Stimulated activated naive CD8-positive, alpha-beta T cell treated with anti-CD3 and anti-CD28 coated beads, Interleukin-15, amount 100 ng/mL, for 72 hours (primary cell): ENCODE results near the gene GALNT8.
A peak's percentile ranks its signal among the peaks of the same experiment; 100 is the strongest.
"Not testable (repeated sequence)": the region's sequence is repeated elsewhere in the genome, so short reads cannot be mapped to it uniquely, and the experiment has no call there.

Experiments used
- ATAC-seq: fragments of 150-1000 bp; cut with Tn5 transposase; 2 replicates; pipeline ENCODE4 v1.10.0; 2021; ENCODE audit warnings: mild to moderate bottlenecking, moderate library complexity
- DNase-seq, 2 donors: peaks; one replicate each; pipeline ENCODE4 v3.0.0; 2021 to 2022
- H3K27ac Mint-ChIP-seq, 2 donors: one replicate each; pipeline ENCODE4 v1.8.0; 2022; ENCODE audit warnings: mild to moderate bottlenecking in 2 of 2, mixed read lengths in 2 of 2, moderate library complexity in 2 of 2
- H3K27me3 Mint-ChIP-seq: one replicate; pipeline ENCODE4 v1.8.0; 2022; ENCODE audit warnings: mixed read lengths
- H3K4me1 Mint-ChIP-seq: one replicate; pipeline ENCODE4 v1.8.0; 2022; ENCODE audit warnings: mild to moderate bottlenecking, mixed read lengths
- H3K4me3 Mint-ChIP-seq, 2 donors: one replicate each; pipeline ENCODE4 v1.8.0; 2022; ENCODE audit warnings: mild to moderate bottlenecking in 2 of 2, mixed read lengths in 2 of 2, moderate library complexity in 1 of 2
- H3K9me3 Mint-ChIP-seq, 2 donors: one replicate each; pipeline ENCODE4 v1.8.0; 2022; ENCODE audit warnings: mixed read lengths in 2 of 2

GALNT8 gene, protein sequence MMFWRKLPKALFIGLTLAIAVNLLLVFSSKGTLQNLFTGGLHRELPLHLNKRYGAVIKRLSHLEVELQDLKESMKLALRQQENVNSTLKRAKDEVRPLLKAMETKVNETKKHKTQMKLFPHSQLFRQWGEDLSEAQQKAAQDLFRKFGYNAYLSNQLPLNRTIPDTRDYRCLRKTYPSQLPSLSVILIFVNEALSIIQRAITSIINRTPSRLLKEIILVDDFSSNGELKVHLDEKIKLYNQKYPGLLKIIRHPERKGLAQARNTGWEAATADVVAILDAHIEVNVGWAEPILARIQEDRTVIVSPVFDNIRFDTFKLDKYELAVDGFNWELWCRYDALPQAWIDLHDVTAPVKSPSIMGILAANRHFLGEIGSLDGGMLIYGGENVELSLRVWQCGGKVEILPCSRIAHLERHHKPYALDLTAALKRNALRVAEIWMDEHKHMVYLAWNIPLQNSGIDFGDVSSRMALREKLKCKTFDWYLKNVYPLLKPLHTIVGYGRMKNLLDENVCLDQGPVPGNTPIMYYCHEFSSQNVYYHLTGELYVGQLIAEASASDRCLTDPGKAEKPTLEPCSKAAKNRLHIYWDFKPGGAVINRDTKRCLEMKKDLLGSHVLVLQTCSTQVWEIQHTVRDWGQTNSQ

DNA sequence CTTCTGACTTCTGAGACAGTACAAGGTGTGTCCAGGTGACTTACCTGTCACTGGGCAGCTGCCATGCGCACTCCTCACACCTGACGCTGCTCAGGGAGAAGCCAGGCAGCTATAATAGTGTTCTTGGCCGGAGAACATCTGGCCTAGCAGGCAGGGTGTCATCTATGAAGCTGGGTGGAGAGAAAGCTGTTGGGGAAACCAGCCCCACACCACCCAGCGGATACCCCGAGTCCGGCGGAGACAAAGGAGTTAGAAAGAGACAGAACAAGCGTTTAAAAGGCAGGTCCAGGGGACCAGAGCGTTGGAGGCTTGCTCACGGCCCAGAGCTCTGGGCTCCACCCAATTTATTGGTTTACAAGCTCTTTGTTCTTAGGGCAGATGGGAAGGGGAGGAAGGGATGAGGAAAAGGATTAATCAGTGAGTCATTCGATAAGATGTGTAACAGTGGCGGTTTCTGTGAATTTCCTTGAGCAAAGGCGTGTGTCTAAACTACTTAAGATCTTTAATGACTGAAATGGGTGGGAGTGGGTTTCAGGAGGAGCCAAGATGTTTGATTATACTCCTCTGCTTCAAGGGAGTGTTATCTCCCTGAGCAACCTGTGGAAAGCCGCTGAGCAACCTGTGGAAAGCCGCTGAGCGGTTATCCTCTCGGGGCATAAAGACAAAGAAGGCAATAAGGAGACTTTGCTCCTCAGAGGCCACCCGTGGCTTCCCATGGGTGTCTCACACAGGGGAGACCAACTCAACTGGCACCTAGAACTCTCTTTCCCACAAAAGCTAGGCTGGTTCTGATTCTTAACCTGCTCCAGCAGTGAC, at the start of gene GALNT8:
GALNT8 (plus strand) TSS at position 580 of the 816 bp plus-strand sequence. CDS start 278 bp downstream, outside the sequence.
- no peak for DNase-seq
- Mint-ChIP-seq H3K27ac (peak within 1 kb of the TSS in 1 of 2 donors; percentile 88), H3K4me1 (no peaks in the 10 kb centered on the region), H3K4me3 (no peak within 1 kb of the TSS), H3K27me3 (peaks cover 43% of the 10 kb centered on the region), H3K9me3 (no peaks in the 10 kb centered on the region)
- no peak for ATAC-seq

DNA sequence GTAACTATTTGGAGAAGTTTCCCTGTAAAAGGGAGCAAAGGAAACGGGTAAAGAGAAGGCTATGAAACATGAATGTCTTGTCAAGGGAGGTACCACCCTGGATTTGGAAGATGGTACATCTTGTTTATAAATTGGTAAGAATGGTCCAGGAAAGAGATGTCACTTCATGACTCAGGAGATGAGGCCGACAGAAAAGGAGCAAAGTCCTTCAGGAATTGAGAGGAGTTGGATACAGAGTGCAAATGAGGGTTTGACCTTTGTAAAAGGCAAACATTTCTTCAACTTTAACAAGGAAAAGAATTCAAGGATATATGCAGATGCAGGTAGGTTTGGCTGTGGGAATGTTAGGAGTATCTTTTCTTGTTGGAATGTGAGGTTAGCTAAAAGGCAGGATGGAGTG, 40.5 kb upstream of the GALNT8 start:
- DNase-seq (no peak), ATAC-seq (no peak)
- no peaks in the 10 kb centered on the region for H3K27me3 Mint-ChIP-seq
- no peaks in the 10 kb centered on the region for H3K4me1 Mint-ChIP-seq
- no peaks in the 10 kb centered on the region for H3K9me3 Mint-ChIP-seq
- H3K27ac Mint-ChIP-seq: no peak overlapping the region
- no peak overlapping the region for H3K4me3 Mint-ChIP-seq

DNA sequence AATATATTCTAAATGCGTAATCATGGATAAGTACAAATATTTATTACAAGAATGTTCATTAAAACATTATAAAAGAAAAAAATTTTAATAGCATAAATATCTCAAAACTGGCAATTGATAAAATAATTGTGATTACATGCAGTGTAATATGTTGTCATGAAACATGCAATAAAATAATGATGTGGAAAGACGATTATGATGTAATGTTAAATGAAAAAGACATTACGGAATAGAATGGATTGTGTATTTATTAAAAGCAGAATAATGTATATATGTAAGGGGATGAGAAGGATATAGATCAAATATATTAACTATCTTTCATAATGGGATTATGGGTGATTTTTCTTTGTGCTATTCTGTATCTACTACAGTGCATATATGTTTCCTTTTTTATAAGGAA, 38.5 kb upstream of the GALNT8 start:
- Mint-ChIP-seq H3K9me3 (no peaks in the 10 kb centered on the region), H3K4me1 (no peaks in the 10 kb centered on the region), H3K27ac (no peak overlapping the region), H3K27me3 (no peaks in the 10 kb centered on the region), H3K4me3 (no peak overlapping the region)
- ATAC-seq (no peak), DNase-seq (no peak)

DNA sequence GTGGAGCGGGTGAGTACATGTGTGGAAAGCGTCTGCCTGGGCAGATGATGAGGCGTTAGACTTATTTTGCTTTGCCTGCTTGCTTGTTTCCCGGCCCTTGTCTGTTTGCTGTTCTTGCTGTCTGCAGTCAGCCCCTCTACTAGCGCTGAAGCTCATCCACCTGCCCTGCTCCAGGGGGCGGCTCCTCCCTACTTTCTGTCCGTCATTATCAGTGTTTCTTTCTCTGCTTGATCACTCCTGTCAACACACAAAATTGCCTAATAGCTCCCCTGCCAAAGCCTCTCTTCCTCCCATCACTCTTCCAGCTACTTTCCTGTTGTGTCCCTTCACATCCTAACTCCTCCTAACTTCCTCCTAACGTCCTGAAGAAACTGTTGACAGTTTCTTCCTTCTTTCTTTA, 34.9 kb upstream of the GALNT8 start:
- H3K9me3 Mint-ChIP-seq: no peaks in the 10 kb centered on the region
- no peaks in the 10 kb centered on the region for H3K27me3 Mint-ChIP-seq
- H3K27ac Mint-ChIP-seq: peak overlapping the region in 1 of 2 donors; percentile 13
- H3K4me3 Mint-ChIP-seq: no peak overlapping the region
- H3K4me1 Mint-ChIP-seq: no peaks in the 10 kb centered on the region
- ATAC-seq (no peak), DNase-seq (no peak)

DNA sequence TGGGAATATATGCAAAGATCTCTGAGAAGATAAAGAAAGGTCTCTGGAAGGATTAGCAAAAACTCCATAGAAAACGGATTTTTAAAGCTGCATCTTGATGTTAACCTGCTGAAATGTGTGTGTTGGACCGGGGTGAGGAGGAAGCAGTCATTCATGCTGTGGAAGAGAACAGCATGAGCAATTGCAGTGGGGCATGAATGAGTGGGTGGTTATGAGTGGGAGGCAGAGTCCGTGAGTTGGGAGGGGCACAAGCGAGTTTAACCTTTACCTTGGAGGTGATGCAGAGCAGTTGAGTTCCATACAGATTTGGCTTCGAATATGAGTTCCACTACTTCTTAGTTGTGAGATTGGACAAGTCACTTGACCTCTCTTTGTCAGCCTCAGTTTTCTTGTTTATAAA, 29.4 kb upstream of the GALNT8 start:
- Mint-ChIP-seq H3K9me3 (no peaks in the 10 kb centered on the region), H3K27me3 (no peaks in the 10 kb centered on the region), H3K4me1 (no peaks in the 10 kb centered on the region), H3K4me3 (no peak overlapping the region), H3K27ac (no peak overlapping the region)
- ATAC-seq (no peak), DNase-seq (no peak)

DNA sequence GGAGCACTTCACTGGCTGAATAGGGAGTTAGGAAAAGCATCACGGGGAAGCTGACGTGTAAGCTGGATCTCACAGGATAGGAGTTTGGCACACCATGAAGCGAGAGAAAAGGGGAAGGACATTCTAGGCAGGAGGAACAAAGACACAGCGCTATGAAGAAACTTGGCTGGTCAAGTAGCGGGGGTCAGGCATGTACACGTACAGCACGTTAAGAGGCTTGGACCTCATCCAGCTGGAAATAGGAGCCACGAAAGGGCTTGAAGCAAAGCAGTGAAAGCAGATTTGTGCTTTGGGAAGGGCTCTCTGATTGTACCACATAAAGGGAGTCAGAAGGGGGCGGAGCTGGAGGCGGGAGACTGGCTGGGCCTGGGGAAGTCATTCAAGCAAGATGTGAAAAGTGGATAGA, 19.6 kb upstream of the GALNT8 start:
- DNase-seq: no peak
- ATAC-seq: no peak
- peaks cover under 1% of the 10 kb centered on the region for H3K27me3 Mint-ChIP-seq
- no peaks in the 10 kb centered on the region for H3K4me1 Mint-ChIP-seq
- no peak overlapping the region for H3K4me3 Mint-ChIP-seq
- no peak overlapping the region for H3K27ac Mint-ChIP-seq
- no peaks in the 10 kb centered on the region for H3K9me3 Mint-ChIP-seq

DNA sequence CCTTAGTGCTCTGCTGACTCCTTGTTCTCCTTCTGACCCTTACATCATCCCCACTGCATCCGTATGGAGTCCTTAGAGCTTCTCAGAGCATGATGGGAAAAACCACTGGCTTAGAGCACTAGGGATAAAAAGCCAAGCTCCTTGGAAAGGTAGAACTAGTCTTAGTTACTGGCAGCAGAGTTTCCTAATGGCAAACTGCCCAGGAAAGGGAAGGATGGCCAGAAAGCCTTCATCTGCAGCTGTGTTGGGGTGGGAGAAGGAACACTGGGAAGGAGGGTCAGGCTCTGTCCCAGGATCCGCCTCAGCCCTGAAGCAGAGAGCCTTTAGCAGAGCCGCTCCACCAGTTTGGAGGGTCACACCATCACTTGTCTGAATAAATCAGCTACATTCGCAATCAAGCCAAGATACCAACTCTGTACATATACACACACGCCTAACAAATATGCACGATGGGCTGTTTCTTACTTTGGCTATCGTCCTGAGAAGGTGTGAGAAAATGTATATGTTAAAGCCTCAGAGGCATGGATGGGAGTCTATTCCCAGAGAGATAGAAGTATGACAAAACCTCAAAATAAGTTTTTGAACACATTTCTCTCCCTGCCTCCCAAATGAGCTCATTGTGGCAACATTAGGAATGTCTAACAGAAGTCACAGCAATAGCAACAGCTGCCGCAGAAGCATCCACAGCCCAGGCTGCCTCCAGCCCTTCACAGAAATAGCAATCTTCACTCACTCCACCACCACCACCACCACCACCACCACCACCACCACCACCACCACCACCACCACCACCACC, 18.6 kb upstream of the GALNT8 start:
- no peak overlapping the region for H3K4me3 Mint-ChIP-seq
- H3K9me3 Mint-ChIP-seq: no peaks in the 10 kb centered on the region
- H3K27me3 Mint-ChIP-seq: peaks cover 11% of the 10 kb centered on the region
- ATAC-seq: no peak
- no peaks in the 10 kb centered on the region for H3K4me1 Mint-ChIP-seq
- no peak for DNase-seq
- H3K27ac Mint-ChIP-seq: no peak overlapping the region

DNA sequence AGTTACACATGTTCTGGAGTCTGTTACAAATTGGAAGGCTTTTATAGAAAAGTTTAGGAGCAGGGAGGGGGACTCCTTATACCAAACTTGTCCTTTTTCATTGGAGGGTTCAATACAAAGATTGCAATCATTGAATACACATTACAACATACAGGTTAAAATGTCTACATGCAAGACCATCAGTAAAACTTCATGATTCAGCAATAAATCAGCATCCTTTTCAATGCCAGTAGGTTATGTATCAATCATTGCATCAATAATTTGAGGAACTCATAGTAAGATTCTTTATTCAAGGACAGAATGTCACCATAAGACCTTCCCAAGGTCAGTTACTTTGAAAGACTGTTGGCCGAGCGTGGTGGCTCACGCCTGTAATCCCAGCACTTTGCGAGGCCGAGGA, 16.5 kb upstream of the GALNT8 start:
- H3K27ac Mint-ChIP-seq: no peak overlapping the region
- DNase-seq (no peak), ATAC-seq (no peak)
- H3K4me3 Mint-ChIP-seq: no peak overlapping the region
- H3K9me3 Mint-ChIP-seq: no peaks in the 10 kb centered on the region
- H3K4me1 Mint-ChIP-seq: no peaks in the 10 kb centered on the region
- peaks cover 28% of the 10 kb centered on the region for H3K27me3 Mint-ChIP-seq

DNA sequence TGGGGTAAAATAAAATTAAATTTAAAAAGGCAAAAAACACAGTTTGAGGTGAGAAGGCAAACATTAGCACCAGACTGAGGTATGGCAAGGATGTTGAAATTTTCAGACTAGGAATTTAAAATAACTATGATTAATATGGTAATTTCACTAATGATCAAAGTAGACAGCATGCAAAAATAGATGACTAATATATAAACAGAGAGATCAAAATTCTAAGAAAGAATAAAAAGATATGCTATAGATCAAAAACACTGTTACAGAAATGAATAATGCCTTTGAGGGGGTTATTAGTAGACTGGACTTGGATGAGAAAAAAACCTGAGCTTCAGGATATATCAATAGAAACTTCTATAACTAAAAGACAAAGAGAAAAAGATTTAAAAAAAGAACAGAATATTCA, 14.4 kb upstream of the GALNT8 start:
- DNase-seq: no peak
- Mint-ChIP-seq H3K4me3 (no peak overlapping the region), H3K27me3 (peaks cover 28% of the 10 kb centered on the region), H3K9me3 (no peaks in the 10 kb centered on the region), H3K27ac (no peak overlapping the region), H3K4me1 (no peaks in the 10 kb centered on the region)
- ATAC-seq: no peak

DNA sequence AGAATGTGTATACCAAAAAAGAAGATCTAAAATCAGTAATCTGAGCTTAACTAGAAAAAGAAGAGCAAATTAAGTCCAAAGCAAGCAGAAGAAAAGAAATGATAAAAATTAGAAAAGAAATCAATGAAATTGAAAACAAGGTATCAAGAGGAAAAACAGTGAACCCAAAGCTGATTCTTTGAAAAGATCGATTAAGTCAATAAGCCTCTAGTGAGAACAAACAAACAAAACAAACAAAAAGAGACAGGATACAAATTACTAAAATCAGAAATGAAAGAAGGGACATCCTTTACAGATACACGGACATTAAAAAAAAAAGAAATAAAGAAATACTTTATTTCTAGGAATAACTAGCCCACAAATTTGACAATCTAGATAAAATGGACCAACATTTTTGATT, 12.9 kb upstream of the GALNT8 start:
- Mint-ChIP-seq H3K9me3 (no peaks in the 10 kb centered on the region), H3K4me1 (no peaks in the 10 kb centered on the region), H3K27ac (no peak overlapping the region), H3K27me3 (peaks cover 28% of the 10 kb centered on the region), H3K4me3 (no peak overlapping the region)
- no peak for DNase-seq
- no peak for ATAC-seq

DNA sequence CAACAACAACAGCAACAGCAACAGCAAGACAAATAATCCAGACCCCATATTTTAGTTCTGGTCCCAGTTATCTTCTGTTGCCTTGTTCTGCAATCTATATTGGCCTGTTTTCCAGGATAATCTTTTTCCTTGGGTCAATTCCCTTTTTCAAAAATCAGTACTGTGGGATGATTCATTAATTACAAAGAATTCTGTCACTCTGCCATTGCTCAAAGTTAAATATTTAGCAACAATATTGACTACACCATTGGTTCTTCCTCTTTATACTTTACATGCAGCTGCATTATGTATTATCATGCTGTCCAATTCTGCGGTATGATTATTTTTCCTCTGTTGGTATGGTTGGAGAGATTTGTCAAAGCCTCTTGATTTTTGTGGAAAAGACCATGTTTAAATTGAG, 10.1 kb upstream of the GALNT8 start:
- H3K27me3 Mint-ChIP-seq: peaks cover 28% of the 10 kb centered on the region
- H3K4me3 Mint-ChIP-seq: no peak overlapping the region
- no peak for DNase-seq
- ATAC-seq: no peak
- H3K27ac Mint-ChIP-seq: no peak overlapping the region
- no peaks in the 10 kb centered on the region for H3K9me3 Mint-ChIP-seq
- H3K4me1 Mint-ChIP-seq: no peaks in the 10 kb centered on the region

DNA sequence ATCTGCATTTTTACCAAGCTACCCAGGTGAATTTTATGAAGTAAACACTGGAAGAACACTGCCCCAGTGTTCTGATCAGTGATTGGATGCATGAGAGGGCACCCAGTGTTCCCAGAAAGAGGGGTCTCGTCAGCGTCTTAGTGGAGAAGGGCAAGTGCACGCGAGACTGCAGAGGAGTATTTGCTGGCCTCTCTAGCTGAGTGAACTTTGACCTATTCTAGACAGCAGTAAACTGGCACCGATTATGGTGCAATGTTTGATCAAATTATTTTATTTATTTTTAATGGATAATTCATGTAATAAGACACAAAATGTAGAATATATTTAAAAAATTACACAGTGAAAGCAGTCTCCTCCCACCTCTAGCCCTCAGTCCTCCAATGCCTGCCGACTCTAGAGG, 5.3 kb upstream of the GALNT8 start:
- Mint-ChIP-seq H3K27ac (no peak overlapping the region), H3K27me3 (peaks cover 13% of the 10 kb centered on the region), H3K4me3 (no peak overlapping the region), H3K9me3 (no peaks in the 10 kb centered on the region), H3K4me1 (no peaks in the 10 kb centered on the region)
- no peak for DNase-seq
- ATAC-seq: no peak

DNA sequence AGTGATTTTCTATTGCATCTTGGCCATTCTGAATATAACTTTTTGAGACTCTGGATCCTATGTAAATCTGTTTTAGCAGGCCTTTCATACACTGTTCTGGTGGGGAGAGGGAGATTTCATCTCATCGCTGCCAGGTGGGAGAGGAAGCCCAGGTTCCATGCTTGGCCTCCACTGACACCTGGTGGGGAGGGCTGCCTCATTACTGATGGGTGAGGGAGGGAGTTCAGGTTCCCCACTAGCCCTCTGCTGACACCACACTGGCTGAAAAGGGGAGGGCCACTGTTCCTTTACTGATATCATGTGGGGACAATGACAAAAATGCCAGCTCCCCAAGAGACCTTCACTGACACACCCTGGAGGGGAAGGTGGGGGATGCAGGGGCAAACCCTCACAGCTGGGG, 2.4 kb upstream of the GALNT8 start:
- no peaks in the 10 kb centered on the region for H3K9me3 Mint-ChIP-seq
- ATAC-seq (no peak), DNase-seq (no peak)
- no peak overlapping the region for H3K27ac Mint-ChIP-seq
- H3K27me3 Mint-ChIP-seq: peaks cover 40% of the 10 kb centered on the region
- no peaks in the 10 kb centered on the region for H3K4me1 Mint-ChIP-seq
- no peak overlapping the region for H3K4me3 Mint-ChIP-seq

DNA sequence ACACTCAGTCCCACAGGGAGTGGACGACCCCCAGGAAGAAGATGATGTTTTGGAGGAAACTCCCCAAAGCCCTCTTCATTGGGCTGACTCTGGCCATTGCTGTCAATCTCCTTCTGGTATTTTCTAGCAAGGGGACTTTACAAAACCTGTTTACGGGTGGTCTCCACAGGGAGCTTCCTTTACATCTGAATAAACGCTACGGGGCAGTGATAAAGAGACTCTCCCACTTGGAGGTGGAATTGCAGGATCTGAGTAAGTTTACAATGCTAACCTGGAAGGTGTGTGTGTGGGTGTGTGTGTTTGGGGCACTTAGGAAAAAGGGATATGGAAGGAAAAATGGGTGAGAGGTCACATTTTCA, 416 bp downstream of the GALNT8 start:
- no peak overlapping the region for H3K27ac Mint-ChIP-seq
- peaks cover 43% of the 10 kb centered on the region for H3K27me3 Mint-ChIP-seq
- no peak overlapping the region for H3K4me3 Mint-ChIP-seq
- no peaks in the 10 kb centered on the region for H3K4me1 Mint-ChIP-seq
- DNase-seq (no peak), ATAC-seq (no peak)
- H3K9me3 Mint-ChIP-seq: no peaks in the 10 kb centered on the region

DNA sequence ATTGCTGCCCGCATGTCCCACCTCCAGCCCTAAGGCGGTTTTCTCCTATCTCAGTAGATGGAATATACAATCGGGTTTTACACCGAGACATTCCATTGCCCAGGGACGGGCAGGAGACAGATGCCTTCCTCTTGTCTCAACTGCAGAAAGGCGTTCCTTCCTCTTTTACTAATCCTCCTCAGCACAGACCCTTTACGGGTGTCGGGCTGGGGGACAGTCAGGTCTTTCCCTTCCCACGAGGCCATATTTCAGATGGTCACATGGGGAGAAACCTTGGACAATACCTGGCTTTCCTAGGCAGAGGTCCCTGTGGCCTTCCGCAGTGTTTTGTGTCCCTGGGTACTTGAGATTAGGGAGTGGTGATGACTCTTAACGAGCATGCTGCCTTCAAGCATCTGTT, 1.4 kb downstream of the GALNT8 start:
- not testable (repeated sequence) for ATAC-seq, H3K27ac Mint-ChIP-seq, DNase-seq, H3K4me1 Mint-ChIP-seq, H3K9me3 Mint-ChIP-seq, H3K4me3 Mint-ChIP-seq
- H3K27me3 Mint-ChIP-seq: peaks cover 43% of the 10 kb centered on the region
